Esophagus squamous epithelium (tissue), 5 donors: ENCODE measurements around the gene PARP4. TPM values are rescaled to one million over a fixed set of nuclear protein-coding genes. Genes with fewer than 3 reads are reported as not detected.
"Not testable (repeated sequence)": the region's sequence is repeated elsewhere in the genome, so short reads cannot be mapped to it uniquely, and the experiment has no call there.

Experiments used
- DNase-seq: peaks from one replicate; lab custom pipeline; 2025; lab: John Stamatoyannopoulos, UW
- H3K27ac ChIP-seq, 4 donors: fragments of 200-600 bp; sonication (generic); one replicate each; pipeline ENCODE4 v1.5.1; 2016 to 2019; ENCODE audit warnings: mild to moderate bottlenecking in 1 of 4
- H3K27me3 ChIP-seq, 4 donors: fragments of 200-600 bp; sonication (generic); 1 replicate in 3 of 4; 2 replicates in 1 of 4; pipeline versions ENCODE4 v1.5.1 to v1.6.0; 2017 to 2021; ENCODE audit warnings: antibody characterized with exemption in 1 of 4
- H3K36me3 ChIP-seq, 3 donors: fragments of 200-600 bp; sonication (generic); one replicate each; pipeline ENCODE4 v1.5.1; 2016 to 2019
- H3K4me1 ChIP-seq, 3 donors: fragments of 200-600 bp; sonication (generic); one replicate each; pipeline ENCODE4 v1.5.1; 2017 to 2019
- H3K4me3 ChIP-seq, 4 donors: fragments of 200-600 bp; sonication (generic); 1 replicate in 3 of 4; 2 replicates in 1 of 4; pipeline ENCODE4 v1.5.1; 2016 to 2019; ENCODE audit warnings: mild to moderate bottlenecking in 2 of 4, moderate library complexity in 1 of 4
- H3K9me3 ChIP-seq, 3 donors: fragments of 200-600 bp; sonication (generic); one replicate each; pipeline ENCODE4 v1.5.1; 2016 to 2019
- CTCF ChIP-seq, 6 experiments: fragments of 450-650 bp in 4 of 6; fragments of 200-600 bp in 2 of 6; sonication (generic) in 2 of 6; IDR thresholded peaks; one replicate each; pipeline ENCODE4 v1.5.1; 2016 to 2019; ENCODE audit warnings: antibody characterized with exemption in 6 of 6, mild to moderate bottlenecking in 4 of 6, moderate library complexity in 4 of 6
- POLR2A ChIP-seq, 4 donors: fragments of 450-650 bp; IDR thresholded peaks; one replicate each; pipeline ENCODE4 v1.6.1; 2017; ENCODE audit warnings: antibody characterized with exemption in 4 of 4, mild to moderate bottlenecking in 4 of 4, moderate library complexity in 3 of 4
- WGBS, 2 donors: methylation state at CpG; one replicate each; pipeline ENCODE4 v1.1.5; 2018; 5-methylcytosine and 5-hydroxymethylcytosine counted together
- intact Hi-C: fragments of 100-400 bp; cut with DNase I; formaldehyde crosslinking; loops from one replicate; pipeline ENCODE4 v1.15.0; 2022
- total RNA-seq, 4 donors: library from RNA; depleted of rRNA; stranded (reverse); fragments of >200 nt; gene quantifications; one replicate each; pipeline ENCODE4 v1.1.0, GENCODE V29; 2016
- donor health status: DM: yes; HTN: yes; CAD: no.

PARP4 gene
- total RNA-seq, 4 donors from 2014 or later: 37.3 to 67.6 (median 46.9) TPM

DNA sequence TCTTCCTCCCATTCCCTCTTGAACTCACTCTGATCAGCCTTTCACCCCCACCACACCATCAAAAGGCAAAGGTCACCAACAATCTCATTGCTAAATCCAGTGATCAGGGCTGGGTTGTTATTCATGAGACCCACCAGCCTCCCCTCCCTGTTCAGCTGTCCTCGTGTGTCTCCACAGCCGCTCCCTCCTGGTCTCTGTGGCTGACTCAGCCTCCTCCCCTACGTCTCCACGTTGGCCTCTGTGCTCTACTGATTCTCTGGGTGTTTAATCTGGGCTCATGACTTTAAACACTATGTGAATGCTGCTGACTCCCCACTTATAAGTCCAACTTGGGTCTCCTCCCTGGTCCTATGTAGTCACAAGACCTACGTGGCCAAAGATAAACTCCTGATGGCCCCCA lies 38.9 kb downstream of the PARP4 start:
- TF ChIP-seq CTCF (IDR thresholded peaks at IDR 0.05): no peak
- no peak for TF ChIP-seq POLR2A (IDR thresholded peaks at IDR 0.05)
- H3K4me1 ChIP-seq: no peaks in the 10 kb centered on the region
- no peaks in the 10 kb centered on the region for H3K9me3 ChIP-seq
- H3K36me3 ChIP-seq: peaks cover 0 to 99% (median 27%) of the 10 kb centered on the region in 3 donors
- intact Hi-C loops: no loop called here
- no peak overlapping the region for H3K4me3 ChIP-seq
- no peak for DNase-seq
- 79 to 98% methylated on average over 4 to 5 of the region's 5 CpGs for WGBS, 2 donors
- no peaks in the 10 kb centered on the region for H3K27me3 ChIP-seq
- H3K27ac ChIP-seq: no peak overlapping the region

GRCh38 chr13:24472129-24472528 lies 40.4 kb downstream of the PARP4 start:
- DNase-seq, H3K9me3 ChIP-seq, intact Hi-C loops, H3K27ac ChIP-seq, H3K27me3 ChIP-seq, H3K4me3 ChIP-seq, H3K4me1 ChIP-seq: not testable (repeated sequence)
- 62 to 68% methylated on average over 5 of the region's 5 CpGs for WGBS, 2 donors
- peaks cover 0 to 99% (median 22%) of the 10 kb centered on the region in 3 donors for H3K36me3 ChIP-seq

DNA sequence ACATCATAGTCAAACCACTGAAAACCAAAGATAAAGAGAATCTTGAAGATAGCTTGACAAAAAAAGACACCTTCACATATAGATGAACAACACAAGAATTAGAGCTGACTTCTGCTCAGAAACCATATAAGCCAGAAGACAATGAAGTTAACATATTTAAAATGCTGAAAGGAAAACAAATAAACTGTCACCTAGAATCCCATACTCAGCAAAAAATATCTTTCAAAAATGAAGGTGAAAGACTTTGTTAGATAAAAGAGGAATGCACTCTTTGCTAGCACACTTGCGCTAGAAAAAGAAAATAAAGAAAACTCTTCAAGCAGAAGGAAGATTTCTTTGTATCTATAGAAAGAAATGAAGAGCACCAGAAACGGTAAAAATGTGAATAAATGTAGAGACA lies 49.5 kb downstream of the PARP4 start:
- 43 to 64% methylated on average over 2 of the region's 2 CpGs for WGBS, 2 donors
- DNase-seq: no peak
- Histone ChIP-seq H3K4me1 (peaks cover 0 to 11% (median 0%) of the 10 kb centered on the region in 3 donors), H3K9me3 (no peaks in the 10 kb centered on the region), H3K36me3 (peaks cover 0 to 87% (median 0%) of the 10 kb centered on the region in 3 donors), H3K27me3 (no peaks in the 10 kb centered on the region), H3K27ac (no peak overlapping the region), H3K4me3 (no peak overlapping the region)
- no peak for TF ChIP-seq CTCF (IDR thresholded peaks at IDR 0.05)
- TF ChIP-seq POLR2A (IDR thresholded peaks at IDR 0.05): no peak
- intact Hi-C loops: no loop called here

DNA sequence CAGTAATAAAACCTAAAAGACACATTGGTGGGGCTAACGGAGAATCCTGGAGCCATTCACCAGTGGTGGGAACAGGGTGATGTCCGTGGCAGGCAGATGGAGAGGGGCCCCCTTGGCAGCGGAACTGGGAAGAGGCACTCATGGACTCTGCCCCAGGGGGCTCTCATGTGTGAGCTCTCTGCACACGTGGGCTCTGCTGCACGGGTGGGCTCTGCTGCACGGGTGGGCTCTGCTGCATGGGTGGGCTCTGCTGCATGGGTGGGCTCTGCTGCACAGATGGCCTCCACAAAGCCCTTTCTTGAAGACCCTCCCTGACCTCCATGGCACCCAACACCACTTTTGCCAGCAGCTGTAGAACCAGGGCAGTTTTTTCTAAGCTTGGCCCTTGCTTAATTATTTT lies 52.3 kb downstream of the PARP4 start:
- DNase-seq: no peak
- no peaks in the 10 kb centered on the region for H3K9me3 ChIP-seq
- H3K36me3 ChIP-seq: peaks cover 0 to 88% (median 10%) of the 10 kb centered on the region in 3 donors
- intact Hi-C loops: no loop called here
- H3K4me1 ChIP-seq: peaks cover 0 to 11% (median 0%) of the 10 kb centered on the region in 3 donors
- 53 to 58% methylated on average over 3 to 6 of the region's 6 CpGs for WGBS, 2 donors
- H3K27me3 ChIP-seq: no peaks in the 10 kb centered on the region
- no peak for TF ChIP-seq POLR2A (IDR thresholded peaks at IDR 0.05)
- no peak for TF ChIP-seq CTCF (IDR thresholded peaks at IDR 0.05)
- H3K27ac ChIP-seq: no peak overlapping the region
- no peak overlapping the region for H3K4me3 ChIP-seq

GRCh38 chr13:24459726-24460125 lies 52.9 kb downstream of the PARP4 start:
- DNase-seq: no peak
- WGBS, 2 donors: 44 to 63% methylated on average over 3 of the region's 3 CpGs
- Histone ChIP-seq H3K9me3 (no peaks in the 10 kb centered on the region), H3K36me3 (peaks cover 5 to 88% (median 15%) of the 10 kb centered on the region in 3 donors), H3K4me1 (peaks cover 0 to 11% (median 0%) of the 10 kb centered on the region in 3 donors), H3K27ac (no peak overlapping the region), H3K4me3 (no peak overlapping the region), H3K27me3 (no peaks in the 10 kb centered on the region)
- no peak for TF ChIP-seq CTCF (IDR thresholded peaks at IDR 0.05)
- no peak for TF ChIP-seq POLR2A (IDR thresholded peaks at IDR 0.05)
- intact Hi-C loops: no loop called here

DNA sequence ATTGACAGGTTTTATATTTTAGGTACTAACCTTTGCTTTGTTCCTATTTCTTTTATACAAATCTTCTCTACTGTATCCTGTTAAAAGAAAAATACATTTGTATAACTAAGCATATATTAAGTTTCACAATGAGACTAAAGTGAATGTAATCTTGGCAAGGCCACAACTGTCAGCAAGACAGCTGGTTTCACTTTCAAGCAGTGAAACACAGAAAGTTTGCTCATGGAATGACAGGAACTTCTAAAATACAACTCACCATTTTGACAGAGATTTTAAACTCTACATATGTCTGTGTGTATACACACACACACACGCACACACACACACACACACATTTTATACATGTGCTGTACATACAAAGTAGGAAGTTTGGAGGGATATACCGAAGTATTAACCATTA lies 53.3 kb downstream of the PARP4 start:
- intact Hi-C loops: no loop called here
- 24 to 37% methylated on average over 2 of the region's 2 CpGs for WGBS, 2 donors
- Histone ChIP-seq H3K9me3 (no peaks in the 10 kb centered on the region), H3K27me3 (no peaks in the 10 kb centered on the region), H3K4me3 (no peak overlapping the region), H3K4me1 (peaks cover 0 to 11% (median 0%) of the 10 kb centered on the region in 3 donors), H3K36me3 (peaks cover 10 to 88% (median 16%) of the 10 kb centered on the region in 3 donors), H3K27ac (no peak overlapping the region)
- TF ChIP-seq POLR2A (IDR thresholded peaks at IDR 0.05) (no peak), CTCF (IDR thresholded peaks at IDR 0.05) (no peak)
- DNase-seq: no peak
